ENCODE data around the gene MCRS1. TPM values are rescaled to one million over a fixed set of nuclear protein-coding genes. Genes with fewer than 3 reads are reported as not detected.

The MCRS1 gene
- total and polyA plus RNA-seq, 11 donors: 64.2 to 122 (median 87.9) TPM

- intact Hi-C loops (cut with DNase I): no loop called here
- WGBS, 4 donors: 83 to 87% (median 85%) methylated on average over 7 of the region's 7 CpGs
- H3K4me1 ChIP-seq: peaks cover 0 to 25% (median 13%) of the 10 kb centered on the region in 12 donors
- DNase-seq: no peak
- ATAC-seq: no peak
- no peaks in the 10 kb centered on the region for H3K9me3 ChIP-seq
- peaks cover 4 to 38% (median 24%) of the 10 kb centered on the region in 9 donors for H3K27me3 ChIP-seq
- H3K36me3 ChIP-seq: no peaks in the 10 kb centered on the region
- no peak overlapping the region for H3K27ac ChIP-seq
- no peak for TF ChIP-seq CTCF (IDR thresholded peaks at IDR 0.05)
- no peak overlapping the region for H3K4me3 ChIP-seq
Observed at GRCh38 chr12:49541911-49542505, 25.9 kb downstream of the MCRS1 start.

GRCh38 chr12:49541140-49541861 lies 26.6 kb downstream of the MCRS1 start:
- no peak overlapping the region for H3K4me3 ChIP-seq
- intact Hi-C loops (cut with DNase I): no loop called here
- WGBS, 4 donors: 84 to 88% (median 85%) methylated on average over 18 of the region's 18 CpGs
- no peak overlapping the region for H3K27ac ChIP-seq
- ATAC-seq (no peak), DNase-seq (no peak)
- H3K9me3 ChIP-seq: no peaks in the 10 kb centered on the region
- TF ChIP-seq POLR2A (IDR thresholded peaks at IDR 0.05) (no peak), CTCF (IDR thresholded peaks at IDR 0.05) (no peak)
- peaks cover 4 to 38% (median 28%) of the 10 kb centered on the region in 9 donors for H3K27me3 ChIP-seq
- peaks cover 0 to 25% (median 13%) of the 10 kb centered on the region in 12 donors for H3K4me1 ChIP-seq
- H3K36me3 ChIP-seq: no peaks in the 10 kb centered on the region

- no peaks in the 10 kb centered on the region for H3K9me3 ChIP-seq
- ATAC-seq: no peak
- TF ChIP-seq CTCF (IDR thresholded peaks at IDR 0.05): no peak
- no peak for TF ChIP-seq POLR2A (IDR thresholded peaks at IDR 0.05)
- H3K27me3 ChIP-seq: peaks cover 4 to 39% (median 26%) of the 10 kb centered on the region in 9 donors
- no peaks in the 10 kb centered on the region for H3K36me3 ChIP-seq
- WGBS, 4 donors: 78 to 84% (median 80%) methylated on average over 17 to 21 of the region's 21 CpGs
- no peak overlapping the region for H3K4me3 ChIP-seq
- peaks cover 0 to 33% (median 13%) of the 10 kb centered on the region in 12 donors for H3K4me1 ChIP-seq
- H3K27ac ChIP-seq: no peak overlapping the region
- no peak for DNase-seq
- intact Hi-C loops (cut with DNase I): no loop called here
Observed at GRCh38 chr12:49540229-49541139, 27.5 kb downstream of the MCRS1 start.
